HL-60 (cell line): Measurements from ENCODE around the gene MFAP2.

Experiments
- POLR2AphosphoS5 ChIP-seq: IDR thresholded peaks from 2 replicates; pipeline ENCODE4 v1.6.1; 2012; ENCODE audit warnings: low read depth
- TF ChIP-seq, protein P1 (sequence below): IDR thresholded peaks from one replicate; pipeline ENCODE4 v1.5.1; 2011; ENCODE audit warnings: low read length, control low read depth, inconsistent platforms; ENCODE audit not compliant: insufficient read depth
- TF ChIP-seq, protein P2 (sequence below): IDR thresholded peaks from 2 replicates; pipeline ENCODE4 v1.6.1; 2012; ENCODE audit warnings: low read depth; ENCODE audit not compliant: insufficient replicate concordance

DNA sequence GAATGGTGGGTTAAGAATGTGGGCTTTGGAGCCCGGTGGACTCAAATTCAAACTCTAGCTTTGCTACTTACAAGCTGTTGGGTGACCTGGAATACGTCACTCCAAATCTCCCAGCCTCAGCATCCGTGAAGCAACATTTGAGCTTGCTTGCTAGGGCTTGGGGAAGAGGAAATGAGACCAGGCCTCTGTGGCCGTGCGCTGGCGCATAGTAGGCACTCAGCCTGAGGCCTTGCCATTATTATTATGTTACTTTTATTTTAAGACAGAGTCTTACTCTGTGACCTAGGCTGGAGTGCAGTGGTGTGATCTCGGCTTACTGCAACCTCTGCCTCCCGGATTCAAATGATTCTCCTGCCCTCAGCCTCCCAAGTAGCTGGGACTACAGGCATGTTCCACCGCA lies 12.3 kb upstream of the MFAP2 start:
- TF ChIP-seq, protein P1, sequence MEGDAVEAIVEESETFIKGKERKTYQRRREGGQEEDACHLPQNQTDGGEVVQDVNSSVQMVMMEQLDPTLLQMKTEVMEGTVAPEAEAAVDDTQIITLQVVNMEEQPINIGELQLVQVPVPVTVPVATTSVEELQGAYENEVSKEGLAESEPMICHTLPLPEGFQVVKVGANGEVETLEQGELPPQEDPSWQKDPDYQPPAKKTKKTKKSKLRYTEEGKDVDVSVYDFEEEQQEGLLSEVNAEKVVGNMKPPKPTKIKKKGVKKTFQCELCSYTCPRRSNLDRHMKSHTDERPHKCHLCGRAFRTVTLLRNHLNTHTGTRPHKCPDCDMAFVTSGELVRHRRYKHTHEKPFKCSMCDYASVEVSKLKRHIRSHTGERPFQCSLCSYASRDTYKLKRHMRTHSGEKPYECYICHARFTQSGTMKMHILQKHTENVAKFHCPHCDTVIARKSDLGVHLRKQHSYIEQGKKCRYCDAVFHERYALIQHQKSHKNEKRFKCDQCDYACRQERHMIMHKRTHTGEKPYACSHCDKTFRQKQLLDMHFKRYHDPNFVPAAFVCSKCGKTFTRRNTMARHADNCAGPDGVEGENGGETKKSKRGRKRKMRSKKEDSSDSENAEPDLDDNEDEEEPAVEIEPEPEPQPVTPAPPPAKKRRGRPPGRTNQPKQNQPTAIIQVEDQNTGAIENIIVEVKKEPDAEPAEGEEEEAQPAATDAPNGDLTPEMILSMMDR: no peak
- TF ChIP-seq POLR2AphosphoS5: no peak
- TF ChIP-seq, protein P2, sequence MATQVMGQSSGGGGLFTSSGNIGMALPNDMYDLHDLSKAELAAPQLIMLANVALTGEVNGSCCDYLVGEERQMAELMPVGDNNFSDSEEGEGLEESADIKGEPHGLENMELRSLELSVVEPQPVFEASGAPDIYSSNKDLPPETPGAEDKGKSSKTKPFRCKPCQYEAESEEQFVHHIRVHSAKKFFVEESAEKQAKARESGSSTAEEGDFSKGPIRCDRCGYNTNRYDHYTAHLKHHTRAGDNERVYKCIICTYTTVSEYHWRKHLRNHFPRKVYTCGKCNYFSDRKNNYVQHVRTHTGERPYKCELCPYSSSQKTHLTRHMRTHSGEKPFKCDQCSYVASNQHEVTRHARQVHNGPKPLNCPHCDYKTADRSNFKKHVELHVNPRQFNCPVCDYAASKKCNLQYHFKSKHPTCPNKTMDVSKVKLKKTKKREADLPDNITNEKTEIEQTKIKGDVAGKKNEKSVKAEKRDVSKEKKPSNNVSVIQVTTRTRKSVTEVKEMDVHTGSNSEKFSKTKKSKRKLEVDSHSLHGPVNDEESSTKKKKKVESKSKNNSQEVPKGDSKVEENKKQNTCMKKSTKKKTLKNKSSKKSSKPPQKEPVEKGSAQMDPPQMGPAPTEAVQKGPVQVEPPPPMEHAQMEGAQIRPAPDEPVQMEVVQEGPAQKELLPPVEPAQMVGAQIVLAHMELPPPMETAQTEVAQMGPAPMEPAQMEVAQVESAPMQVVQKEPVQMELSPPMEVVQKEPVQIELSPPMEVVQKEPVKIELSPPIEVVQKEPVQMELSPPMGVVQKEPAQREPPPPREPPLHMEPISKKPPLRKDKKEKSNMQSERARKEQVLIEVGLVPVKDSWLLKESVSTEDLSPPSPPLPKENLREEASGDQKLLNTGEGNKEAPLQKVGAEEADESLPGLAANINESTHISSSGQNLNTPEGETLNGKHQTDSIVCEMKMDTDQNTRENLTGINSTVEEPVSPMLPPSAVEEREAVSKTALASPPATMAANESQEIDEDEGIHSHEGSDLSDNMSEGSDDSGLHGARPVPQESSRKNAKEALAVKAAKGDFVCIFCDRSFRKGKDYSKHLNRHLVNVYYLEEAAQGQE: no peak
